Adrenal gland (tissue), 5 donors: ENCODE results near the gene ANKRD53.

Experiments used
- POLR2A ChIP-seq, 2 donors: fragments of 450-650 bp; IDR thresholded peaks; one replicate each; pipeline ENCODE4 v1.6.1; 2017; ENCODE audit warnings: antibody characterized with exemption in 2 of 2, mild to moderate bottlenecking in 2 of 2, moderate library complexity in 1 of 2
- TF ChIP-seq, protein P1 (sequence below), 6 experiments: fragments of 450-650 bp in 4 of 6; fragments of 200-600 bp in 2 of 6; sonication (generic) in 1 of 6; IDR thresholded peaks; 1 replicate in 5 of 6; 2 replicates in 1 of 6; pipeline versions ENCODE4 v1.5.1 to v1.8.0; 2016 to 2021; ENCODE audit warnings: antibody characterized with exemption in 6 of 6, mild to moderate bottlenecking in 2 of 6, moderate library complexity in 1 of 6
- donor health status: DM: no; HTN: no; CAD: no.

DNA sequence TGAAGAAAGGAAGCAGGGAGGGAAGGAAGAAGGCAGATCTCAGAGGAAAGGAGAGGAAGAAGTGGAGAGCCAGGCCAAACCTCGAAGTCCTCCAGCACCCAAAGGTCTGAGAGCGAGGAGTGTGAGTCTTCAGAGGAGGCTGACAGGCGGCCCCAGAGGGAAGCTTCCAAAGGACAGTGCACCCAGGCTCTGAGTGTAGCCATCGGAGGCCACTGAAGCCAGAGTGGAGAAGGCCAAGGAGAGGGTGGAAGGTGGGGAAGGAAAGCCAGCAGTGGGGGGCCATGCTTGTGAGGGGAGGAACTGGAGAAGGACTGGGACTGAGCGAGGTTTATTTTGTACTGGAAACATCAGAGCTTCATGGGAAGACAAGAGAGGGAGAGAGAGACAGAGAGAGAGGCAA is 36.7 kb upstream of the ANKRD53 start:
- TF ChIP-seq, protein P1, sequence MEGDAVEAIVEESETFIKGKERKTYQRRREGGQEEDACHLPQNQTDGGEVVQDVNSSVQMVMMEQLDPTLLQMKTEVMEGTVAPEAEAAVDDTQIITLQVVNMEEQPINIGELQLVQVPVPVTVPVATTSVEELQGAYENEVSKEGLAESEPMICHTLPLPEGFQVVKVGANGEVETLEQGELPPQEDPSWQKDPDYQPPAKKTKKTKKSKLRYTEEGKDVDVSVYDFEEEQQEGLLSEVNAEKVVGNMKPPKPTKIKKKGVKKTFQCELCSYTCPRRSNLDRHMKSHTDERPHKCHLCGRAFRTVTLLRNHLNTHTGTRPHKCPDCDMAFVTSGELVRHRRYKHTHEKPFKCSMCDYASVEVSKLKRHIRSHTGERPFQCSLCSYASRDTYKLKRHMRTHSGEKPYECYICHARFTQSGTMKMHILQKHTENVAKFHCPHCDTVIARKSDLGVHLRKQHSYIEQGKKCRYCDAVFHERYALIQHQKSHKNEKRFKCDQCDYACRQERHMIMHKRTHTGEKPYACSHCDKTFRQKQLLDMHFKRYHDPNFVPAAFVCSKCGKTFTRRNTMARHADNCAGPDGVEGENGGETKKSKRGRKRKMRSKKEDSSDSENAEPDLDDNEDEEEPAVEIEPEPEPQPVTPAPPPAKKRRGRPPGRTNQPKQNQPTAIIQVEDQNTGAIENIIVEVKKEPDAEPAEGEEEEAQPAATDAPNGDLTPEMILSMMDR (IDR thresholded peaks at IDR 0.05): no peak
- no peak for TF ChIP-seq POLR2A (IDR thresholded peaks at IDR 0.05)
